ENCODE data around the gene CLINT1. TPM values are rescaled to one million over a fixed set of nuclear protein-coding genes. Genes with fewer than 3 reads are reported as not detected.

CLINT1 gene
- total RNA-seq, 1 donor from 2014 or later, result 62.3 TPM

GRCh38 chr5:157766902-157767301 lies 92.0 kb downstream of the CLINT1 start:
- Mint-ChIP-seq H3K27me3 (ENCODE audit: unreplicated experiment) (no peaks in the 10 kb centered on the region), H3K36me3 (ENCODE audit: unreplicated experiment) (peaks cover 2% of the 10 kb centered on the region), H3K9me3 (ENCODE audit: unreplicated experiment) (no peaks in the 10 kb centered on the region), H3K4me3 (ENCODE audit: unreplicated experiment) (no peak overlapping the region), H3K4me1 (ENCODE audit: unreplicated experiment) (peaks cover 5% of the 10 kb centered on the region), H3K27ac (ENCODE audit: unreplicated experiment) (no peak overlapping the region)
- no peak for DNase-seq (ENCODE audit: extremely low spot score, unreplicated experiment)
- no peak for TF ChIP-seq CTCF (IDR thresholded peaks at IDR 0.05)

- H3K4me3 Mint-ChIP-seq (ENCODE audit: unreplicated experiment), result no peak overlapping the region
- H3K4me1 Mint-ChIP-seq (ENCODE audit: unreplicated experiment), result peaks cover 5% of the 10 kb centered on the region
- no peak overlapping the region for H3K27ac Mint-ChIP-seq (ENCODE audit: unreplicated experiment)
- no peak for TF ChIP-seq CTCF (IDR thresholded peaks at IDR 0.05)
- no peaks in the 10 kb centered on the region for H3K27me3 Mint-ChIP-seq (ENCODE audit: unreplicated experiment)
- no peak for DNase-seq (ENCODE audit: extremely low spot score, unreplicated experiment)
- no peaks in the 10 kb centered on the region for H3K9me3 Mint-ChIP-seq (ENCODE audit: unreplicated experiment)
- H3K36me3 Mint-ChIP-seq (ENCODE audit: unreplicated experiment), result peaks cover 2% of the 10 kb centered on the region
Observed at GRCh38 chr5:157766442-157766841, 92.5 kb downstream of the CLINT1 start.

DNA sequence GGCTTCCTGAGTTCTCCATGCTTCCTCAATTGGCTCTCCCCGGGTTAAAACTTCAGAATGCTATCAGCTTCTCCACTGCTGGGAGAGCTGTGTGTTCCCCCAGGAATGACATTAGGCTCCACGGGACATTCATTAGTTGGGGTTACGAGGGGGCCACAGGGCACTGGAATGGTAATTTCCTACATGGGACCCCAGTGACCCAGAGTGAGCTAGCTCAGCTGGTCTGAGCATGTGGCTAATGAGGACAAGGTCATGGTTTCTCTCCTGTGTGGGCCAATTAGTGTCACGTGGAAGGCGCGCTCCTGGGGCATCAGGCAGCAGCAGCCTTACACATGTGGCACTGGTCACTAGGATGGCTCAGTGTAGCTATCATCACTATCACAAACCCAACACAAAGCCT lies 94.4 kb downstream of the CLINT1 start:
- H3K4me1 Mint-ChIP-seq (ENCODE audit: unreplicated experiment), result peaks cover 5% of the 10 kb centered on the region
- H3K27me3 Mint-ChIP-seq (ENCODE audit: unreplicated experiment), result no peaks in the 10 kb centered on the region
- no peak for TF ChIP-seq CTCF (IDR thresholded peaks at IDR 0.05)
- H3K27ac Mint-ChIP-seq (ENCODE audit: unreplicated experiment), result no peak overlapping the region
- H3K36me3 Mint-ChIP-seq (ENCODE audit: unreplicated experiment), result peaks cover 2% of the 10 kb centered on the region
- no peaks in the 10 kb centered on the region for H3K9me3 Mint-ChIP-seq (ENCODE audit: unreplicated experiment)
- DNase-seq (ENCODE audit: extremely low spot score, unreplicated experiment), result no peak
- no peak overlapping the region for H3K4me3 Mint-ChIP-seq (ENCODE audit: unreplicated experiment)

DNA sequence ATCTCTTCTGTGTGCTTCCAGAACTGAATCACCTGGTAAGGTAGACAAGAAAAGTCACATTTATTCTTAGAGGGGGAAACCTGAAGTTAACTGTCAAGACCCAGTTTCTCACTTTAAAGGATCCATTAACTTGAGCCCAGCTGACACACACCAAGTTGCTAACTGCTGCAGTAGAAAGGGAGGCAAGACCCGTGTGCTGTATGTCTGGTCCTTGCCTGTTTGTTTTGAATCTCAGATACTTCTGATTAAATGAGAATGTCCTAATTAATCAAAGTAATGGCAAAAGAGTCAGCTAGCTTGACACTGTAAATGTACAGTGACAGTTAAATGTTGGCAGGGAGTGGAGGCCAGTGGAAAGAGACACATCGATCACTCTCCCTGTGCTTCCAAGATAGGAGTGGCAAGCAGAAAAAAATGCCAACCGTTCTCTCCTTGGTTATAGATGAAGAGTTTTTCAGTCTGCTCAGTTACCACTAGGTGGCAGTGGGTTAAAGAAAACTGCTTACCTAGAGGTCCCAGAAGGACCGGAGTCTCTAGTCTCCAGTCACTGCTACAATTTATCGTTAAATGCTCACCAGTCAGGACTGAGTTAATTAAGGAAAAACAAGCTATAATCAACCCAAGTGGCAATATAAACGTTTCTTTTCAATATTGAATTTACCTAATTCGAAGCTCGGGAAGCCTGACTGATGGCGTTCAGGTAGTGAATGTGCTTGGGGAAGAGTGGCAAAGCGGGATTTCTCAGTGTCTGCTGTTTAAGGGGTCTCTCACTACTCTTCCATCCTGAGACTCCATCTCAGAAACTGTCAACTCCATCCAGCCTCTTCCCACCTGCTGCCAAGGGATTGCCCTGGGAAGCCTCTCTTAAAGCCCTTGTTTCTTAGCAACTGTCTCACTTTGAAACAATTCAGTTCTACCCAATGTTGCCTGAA lies 97.0 kb downstream of the CLINT1 start:
- peaks cover 2% of the 10 kb centered on the region for H3K36me3 Mint-ChIP-seq (ENCODE audit: unreplicated experiment)
- H3K4me3 Mint-ChIP-seq (ENCODE audit: unreplicated experiment), result no peak overlapping the region
- no peaks in the 10 kb centered on the region for H3K9me3 Mint-ChIP-seq (ENCODE audit: unreplicated experiment)
- no peaks in the 10 kb centered on the region for H3K27me3 Mint-ChIP-seq (ENCODE audit: unreplicated experiment)
- H3K4me1 Mint-ChIP-seq (ENCODE audit: unreplicated experiment), result no peaks in the 10 kb centered on the region
- no peak overlapping the region for H3K27ac Mint-ChIP-seq (ENCODE audit: unreplicated experiment)
- peak; percentile 83 for TF ChIP-seq CTCF (IDR thresholded peaks at IDR 0.05)
- no peak for DNase-seq (ENCODE audit: extremely low spot score, unreplicated experiment)

GRCh38 chr5:157758706-157759105 lies 100.2 kb downstream of the CLINT1 start:
- H3K9me3 Mint-ChIP-seq (ENCODE audit: unreplicated experiment), result no peaks in the 10 kb centered on the region
- no peak for TF ChIP-seq CTCF (IDR thresholded peaks at IDR 0.05)
- no peak overlapping the region for H3K27ac Mint-ChIP-seq (ENCODE audit: unreplicated experiment)
- H3K27me3 Mint-ChIP-seq (ENCODE audit: unreplicated experiment), result no peaks in the 10 kb centered on the region
- H3K4me1 Mint-ChIP-seq (ENCODE audit: unreplicated experiment), result no peaks in the 10 kb centered on the region
- no peak for DNase-seq (ENCODE audit: extremely low spot score, unreplicated experiment)
- H3K4me3 Mint-ChIP-seq (ENCODE audit: unreplicated experiment), result no peak overlapping the region
- peaks cover 2% of the 10 kb centered on the region for H3K36me3 Mint-ChIP-seq (ENCODE audit: unreplicated experiment)
